MCF 10A (cell line): ENCODE results near the gene LAMTOR5. TPM values are rescaled to one million over a fixed set of nuclear protein-coding genes. Genes with fewer than 3 reads are reported as not detected.

Experiments
- BruUV-seq: library from RNA; stranded (reverse); fragments of 400-500 nt; replicated peaks from 2 replicates; lab custom pipeline; 2021; lab: Mats Ljungman, UMichigan
- CTCF ChIA-PET: fragments of 300-600 bp; sonication (Branson Sonifier 250); formaldehyde crosslinking; extraction: SDS; loops from one replicate; lab custom pipeline; 2021; ENCODE audit warnings: antibody characterized with exemption, inconsistent platforms; lab: Yijun Ruan, JAX
- POLR2A ChIA-PET: fragments of 300-600, 350-650 bp; sonication (Branson Sonifier 250); formaldehyde crosslinking; extraction: SDS; loops from one replicate; lab custom pipeline; 2020; ENCODE audit warnings: antibody characterized with exemption, inconsistent platforms; lab: Yijun Ruan, JAX
- DNase-seq: peaks from one replicate; pipeline ENCODE4 v3.0.0-alpha.2; 2018; ENCODE audit not compliant: unreplicated experiment
- H3K27ac Mint-ChIP-seq: one replicate; pipeline ENCODE4 v1.8.0; 2022; ENCODE audit warnings: mild to moderate bottlenecking, low read depth, mixed read lengths; ENCODE audit not compliant: unreplicated experiment
- H3K27me3 Mint-ChIP-seq: one replicate; pipeline ENCODE4 v1.8.0; 2022; ENCODE audit warnings: mixed read lengths; ENCODE audit not compliant: insufficient read depth, unreplicated experiment
- H3K36me3 Mint-ChIP-seq: one replicate; pipeline ENCODE4 v1.8.0; 2022; ENCODE audit warnings: mild to moderate bottlenecking, moderate library complexity, mixed read lengths; ENCODE audit not compliant: insufficient read depth, unreplicated experiment
- H3K4me1 Mint-ChIP-seq: one replicate; pipeline ENCODE4 v1.8.0; 2022; ENCODE audit warnings: mixed read lengths; ENCODE audit not compliant: insufficient read depth, unreplicated experiment
- H3K4me3 Mint-ChIP-seq: one replicate; pipeline ENCODE4 v1.8.0; 2022; ENCODE audit warnings: mild to moderate bottlenecking, moderate library complexity, mixed read lengths; ENCODE audit not compliant: unreplicated experiment
- H3K9me3 Mint-ChIP-seq: one replicate; pipeline ENCODE4 v1.8.0; 2022; ENCODE audit warnings: mixed read lengths; ENCODE audit not compliant: unreplicated experiment
- intact Hi-C: fragments of 100-400 bp; cut with micrococcal nuclease; formaldehyde crosslinking; loops from 2 replicates; pipeline ENCODE4 v1.14.1; 2022
- total RNA-seq: library from RNA; stranded (reverse); gene quantifications from 2 replicates; pipeline ENCODE4 v1.2.3, GENCODE V29; 2022
- TF ChIP-seq, protein P1 (sequence below): fragments of 200-600 bp; IDR thresholded peaks from one replicate; pipeline ENCODE4 v1.8.0; 2022; ENCODE audit warnings: antibody characterized with exemption, mild to moderate bottlenecking; ENCODE audit not compliant: unreplicated experiment

The LAMTOR5 gene
- total RNA-seq, 1 experiment from 2014 or later: 111 TPM

DNA sequence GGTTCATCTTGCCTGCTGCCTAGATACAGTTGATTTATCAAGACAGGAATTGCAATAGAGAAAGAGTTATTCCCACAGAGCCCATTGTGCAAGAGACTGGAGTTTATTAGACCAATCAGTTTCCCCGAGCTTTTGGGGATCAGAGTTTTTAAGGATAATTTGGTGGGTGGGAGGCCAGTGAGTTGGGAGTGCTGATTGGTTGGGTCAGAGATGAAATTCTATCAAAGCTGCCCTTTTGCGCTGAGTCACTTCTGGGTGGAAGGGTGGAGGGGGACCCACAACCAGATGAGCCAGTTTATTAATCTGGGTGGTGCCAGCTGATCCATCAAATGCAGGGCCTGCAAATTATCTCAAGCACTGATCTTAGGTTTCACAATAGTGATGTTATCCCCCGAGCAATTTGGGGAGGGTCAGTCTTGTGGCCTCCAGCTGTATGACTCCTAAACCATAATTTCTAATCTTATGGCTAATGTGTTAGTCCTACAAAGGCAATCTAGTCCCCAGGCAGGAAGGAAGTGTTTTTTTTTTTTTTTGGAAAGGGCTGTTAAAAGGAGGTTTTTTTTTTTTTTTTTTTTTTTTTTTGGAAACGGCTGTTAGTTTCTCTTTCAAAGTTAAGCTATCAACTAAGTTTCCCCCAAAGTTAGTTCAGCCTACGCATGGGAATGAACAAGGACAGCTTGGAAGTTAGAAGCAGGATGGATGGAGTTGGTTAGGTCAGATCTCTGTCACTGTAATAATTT is 24.1 kb downstream of the LAMTOR5 start:
- Mint-ChIP-seq H3K9me3 (no peaks in the 10 kb centered on the region), H3K36me3 (peaks cover 36% of the 10 kb centered on the region), H3K27me3 (no peaks in the 10 kb centered on the region), H3K4me1 (no peaks in the 10 kb centered on the region), H3K4me3 (no peak overlapping the region), H3K27ac (peak overlapping the region; percentile 43)
- ChIA-PET CTCF (interaction anchor here (0.6 to 1.6 kb wide), 5 partner anchors 10 to 522 kb away, joined by 3 to 5 read pairs (median 3); no protein-coding TSS in a partner anchor), POLR2A (interaction anchor here (1.4 to 1.5 kb wide), 3 partner anchors 14 to 45 kb away, joined by 5 read pairs; partner anchors contain the start of gene RBM15)
- DNase-seq: no peak
- TF ChIP-seq, protein P1, sequence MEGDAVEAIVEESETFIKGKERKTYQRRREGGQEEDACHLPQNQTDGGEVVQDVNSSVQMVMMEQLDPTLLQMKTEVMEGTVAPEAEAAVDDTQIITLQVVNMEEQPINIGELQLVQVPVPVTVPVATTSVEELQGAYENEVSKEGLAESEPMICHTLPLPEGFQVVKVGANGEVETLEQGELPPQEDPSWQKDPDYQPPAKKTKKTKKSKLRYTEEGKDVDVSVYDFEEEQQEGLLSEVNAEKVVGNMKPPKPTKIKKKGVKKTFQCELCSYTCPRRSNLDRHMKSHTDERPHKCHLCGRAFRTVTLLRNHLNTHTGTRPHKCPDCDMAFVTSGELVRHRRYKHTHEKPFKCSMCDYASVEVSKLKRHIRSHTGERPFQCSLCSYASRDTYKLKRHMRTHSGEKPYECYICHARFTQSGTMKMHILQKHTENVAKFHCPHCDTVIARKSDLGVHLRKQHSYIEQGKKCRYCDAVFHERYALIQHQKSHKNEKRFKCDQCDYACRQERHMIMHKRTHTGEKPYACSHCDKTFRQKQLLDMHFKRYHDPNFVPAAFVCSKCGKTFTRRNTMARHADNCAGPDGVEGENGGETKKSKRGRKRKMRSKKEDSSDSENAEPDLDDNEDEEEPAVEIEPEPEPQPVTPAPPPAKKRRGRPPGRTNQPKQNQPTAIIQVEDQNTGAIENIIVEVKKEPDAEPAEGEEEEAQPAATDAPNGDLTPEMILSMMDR: no peak
- no TSS peak for BruUV-seq
- intact Hi-C loops: no loop called here

DNA sequence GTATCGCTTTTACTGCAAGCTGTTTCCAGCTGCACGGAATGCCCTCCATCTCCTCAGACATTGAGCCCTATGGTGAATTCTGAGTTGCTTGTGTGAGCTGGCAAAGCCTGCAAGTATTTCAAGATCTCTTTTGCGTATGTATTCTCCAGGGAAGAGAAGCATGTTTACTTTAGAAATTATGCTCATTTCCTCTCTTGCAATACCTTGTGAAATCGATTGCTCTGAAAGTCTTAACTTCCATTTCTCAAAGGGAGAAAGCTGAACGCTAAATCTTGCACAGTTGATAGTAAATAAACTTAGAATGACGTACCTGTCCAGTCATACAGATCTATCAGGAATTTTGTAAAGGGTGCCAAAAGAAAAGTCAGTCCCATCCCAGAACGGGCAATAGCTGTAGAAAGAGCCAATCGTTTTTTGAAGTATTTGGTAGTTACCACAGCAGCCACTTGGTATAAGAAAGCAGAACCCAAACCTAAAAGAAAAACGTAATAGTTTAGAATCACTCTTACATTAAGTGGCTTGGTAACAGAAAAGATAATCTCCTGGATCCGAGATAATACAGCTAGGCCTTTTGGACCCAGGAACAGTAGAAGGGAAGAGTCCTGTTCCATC is 26.7 kb downstream of the LAMTOR5 start:
- POLR2A ChIA-PET: interaction anchor here (0.8 to 1.1 kb wide), 2 partner anchors 35 to 42 kb away, joined by 3 to 4 read pairs; partner anchors contain the start of gene RBM15
- Mint-ChIP-seq H3K36me3 (peaks cover 62% of the 10 kb centered on the region), H3K27me3 (no peaks in the 10 kb centered on the region), H3K4me1 (no peaks in the 10 kb centered on the region), H3K27ac (no peak overlapping the region), H3K4me3 (no peak overlapping the region), H3K9me3 (no peaks in the 10 kb centered on the region)
- intact Hi-C loops: no loop called here
- CTCF ChIA-PET: interaction anchor here (0.6 to 1.4 kb wide), 3 partner anchors 12 to 773 kb away, joined by 3 to 4 read pairs (median 4); no protein-coding TSS in a partner anchor
- TF ChIP-seq, protein P1: no peak
- DNase-seq: peak; percentile 17
- no TSS peak for BruUV-seq

DNA sequence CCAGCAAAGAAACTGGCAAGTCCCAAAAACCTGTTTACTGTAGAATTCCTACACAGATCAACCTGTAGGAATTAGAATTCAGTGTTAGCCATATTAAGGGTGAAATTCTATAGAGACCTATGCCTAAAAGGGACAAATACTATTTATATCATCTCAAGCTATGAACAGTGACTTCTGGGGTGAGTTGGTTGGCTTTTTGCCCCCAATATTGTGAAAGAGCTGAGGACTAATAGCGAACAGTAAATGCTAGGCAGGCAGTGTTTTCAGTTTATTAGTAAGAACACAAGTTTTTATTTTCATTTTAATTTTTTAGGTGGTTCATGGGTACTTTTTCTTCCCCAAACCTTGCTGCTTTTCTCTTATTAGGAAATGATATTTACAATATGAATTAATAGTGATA is 32.0 kb downstream of the LAMTOR5 start:
- BruUV-seq: no TSS peak
- Mint-ChIP-seq H3K27ac (no peak overlapping the region), H3K9me3 (no peaks in the 10 kb centered on the region), H3K4me3 (no peak overlapping the region), H3K36me3 (peaks cover 63% of the 10 kb centered on the region), H3K27me3 (no peaks in the 10 kb centered on the region), H3K4me1 (peaks cover 6% of the 10 kb centered on the region)
- TF ChIP-seq, protein P1: no peak
- no peak for DNase-seq
- CTCF ChIA-PET: interaction anchor here (1.2 kb wide), 1 partner anchor 18 kb away, joined by 3 read pairs; no protein-coding TSS in a partner anchor
- POLR2A ChIA-PET: no interaction called here
- intact Hi-C loops: no loop called here

DNA sequence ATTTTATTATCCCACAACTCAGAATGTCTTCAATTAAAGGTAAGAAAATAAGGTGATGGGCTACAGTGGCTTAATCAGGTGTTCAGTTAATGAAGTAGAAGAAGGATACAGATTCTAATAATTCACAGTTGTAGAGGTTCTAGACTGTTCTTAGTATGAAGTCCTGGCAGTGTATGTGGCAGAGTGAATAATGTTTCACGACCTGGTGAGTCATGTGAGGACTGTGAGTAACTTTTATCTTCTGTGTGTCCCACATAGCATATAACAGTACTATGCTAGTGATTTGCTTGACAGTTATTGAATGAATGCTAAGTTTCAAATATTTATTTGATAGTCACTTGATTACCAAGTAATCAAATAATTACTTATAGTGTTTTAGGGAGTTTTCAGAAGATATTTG is 36.7 kb downstream of the LAMTOR5 start:
- Mint-ChIP-seq H3K27ac (peak overlapping the region; percentile 40), H3K4me1 (peaks cover 11% of the 10 kb centered on the region), H3K27me3 (no peaks in the 10 kb centered on the region), H3K9me3 (no peaks in the 10 kb centered on the region), H3K36me3 (peaks cover 35% of the 10 kb centered on the region), H3K4me3 (no peak overlapping the region)
- CTCF ChIA-PET: interaction anchor here (1.3 to 1.4 kb wide), 3 partner anchors 12 to 163 kb away, joined by 4 to 5 read pairs (median 5); no protein-coding TSS in a partner anchor
- POLR2A ChIA-PET: interaction anchor here (0.7 to 5.1 kb wide), 4 partner anchors 10 to 38 kb away, joined by 3 to 21 read pairs (median 6); partner anchors contain the start of gene RBM15
- peak; percentile 54 for DNase-seq
- TF ChIP-seq, protein P1: no peak
- intact Hi-C loops: no loop called here
- BruUV-seq: no TSS peak
